Caco-2 (cell line): Measurements from ENCODE around the gene XPR1. TPM values are rescaled to one million over a fixed set of nuclear protein-coding genes. Genes with fewer than 3 reads are reported as not detected.

Experiments
- BruUV-seq: library from RNA; stranded (reverse); fragments of 400-500 nt; replicated peaks from 2 replicates; lab custom pipeline; 2021; lab: Mats Ljungman, UMichigan
- CTCF ChIA-PET: fragments of 300-600 bp; sonication (Branson Sonifier 250); formaldehyde crosslinking; loops from one replicate; lab custom pipeline; 2022; ENCODE audit warnings: antibody characterized with exemption; lab: Charles Lee
- POLR2A ChIA-PET: fragments of 300-600 bp; sonication (Branson Sonifier 250); formaldehyde crosslinking; loops from one replicate; lab custom pipeline; 2022; ENCODE audit warnings: antibody characterized with exemption; lab: Charles Lee
- DNase-seq, 2 experiments: peaks; one replicate each; pipeline versions ENCODE4 v3.0.0 to v3.0.0-alpha.2; 2020 to 2022
- H3K27me3 ChIP-seq: replicated peaks from 2 replicates; pipeline ENCODE4 v1.6.0; 2011; ENCODE audit warnings: low read length; ENCODE audit not compliant: control insufficient read depth, insufficient read depth
- H3K36me3 ChIP-seq: 2 replicates; pipeline ENCODE4 v1.5.1; 2011; ENCODE audit warnings: low read length; ENCODE audit not compliant: control insufficient read depth, insufficient read depth
- H3K4me1 ChIP-seq: fragments of 250-450 bp; sonication (Bioruptor Pico); 2 replicates; pipeline ENCODE4 v1.5.1; 2020; ENCODE audit warnings: mild to moderate bottlenecking
- H3K4me3 ChIP-seq: 2 replicates; pipeline ENCODE4 v1.5.1; 2011; ENCODE audit warnings: low read depth, mild to moderate bottlenecking, control low read depth, low read length
- H3K9me3 ChIP-seq: fragments of 250-450 bp; sonication (Bioruptor Pico); 2 replicates; pipeline ENCODE4 v1.5.1; 2020; ENCODE audit warnings: mild to moderate bottlenecking, moderate library complexity
- H3K27ac Mint-ChIP-seq: one replicate; pipeline ENCODE4 v1.8.0; 2022; ENCODE audit warnings: mixed read lengths; ENCODE audit not compliant: unreplicated experiment
- H3K27me3 Mint-ChIP-seq: one replicate; pipeline ENCODE4 v1.8.0; 2022; ENCODE audit warnings: mixed read lengths; ENCODE audit not compliant: insufficient read depth, unreplicated experiment
- H3K36me3 Mint-ChIP-seq: one replicate; pipeline ENCODE4 v1.8.0; 2022; ENCODE audit warnings: mild to moderate bottlenecking, mixed read lengths; ENCODE audit not compliant: insufficient read depth, unreplicated experiment
- H3K4me1 Mint-ChIP-seq: one replicate; pipeline ENCODE4 v1.8.0; 2022; ENCODE audit warnings: low read depth, mixed read lengths; ENCODE audit not compliant: unreplicated experiment
- H3K4me3 Mint-ChIP-seq: one replicate; pipeline ENCODE4 v1.8.0; 2022; ENCODE audit warnings: mild to moderate bottlenecking, moderate library complexity, mixed read lengths; ENCODE audit not compliant: unreplicated experiment
- H3K9me3 Mint-ChIP-seq: one replicate; pipeline ENCODE4 v1.8.0; 2022; ENCODE audit warnings: mixed read lengths; ENCODE audit not compliant: unreplicated experiment
- intact Hi-C: fragments of 100-400 bp; cut with micrococcal nuclease; formaldehyde crosslinking; loops from one replicate; pipeline ENCODE4 v1.10.0; 2022; ENCODE audit not compliant: unreplicated experiment
- total RNA-seq: library from RNA; stranded (reverse); gene quantifications from 2 replicates; pipeline ENCODE4 v1.2.3, GENCODE V29; 2022
- TF ChIP-seq, protein P1 (sequence below), 2 experiments: fragments of 200-600 bp in 1 of 2; IDR thresholded peaks; 1 replicate in 1 of 2; 2 replicates in 1 of 2; pipeline versions ENCODE4 v1.5.1 to v1.8.0; 2011 to 2022; ENCODE audit warnings: antibody characterized with exemption in 1 of 2, control low read depth in 1 of 2, inconsistent platforms in 1 of 2, low read depth in 1 of 2, low read length in 1 of 2, mild to moderate bottlenecking in 1 of 2, moderate library complexity in 1 of 2; ENCODE audit not compliant: insufficient read depth in 1 of 2, severe bottlenecking in 1 of 2, unreplicated experiment in 1 of 2

XPR1 gene
- total RNA-seq, 1 experiment from 2014 or later, result 34.4 TPM

GRCh38 chr1:180842491-180843275 lies 210.9 kb downstream of the XPR1 start:
- Histone ChIP-seq H3K4me3 (no peak overlapping the region), H3K9me3 (peaks cover 7% of the 10 kb centered on the region; the same call in 1 of the 2 replicates), H3K4me1 (peaks cover 2% of the 10 kb centered on the region; the same call in 1 of the 2 replicates), H3K36me3 (no peaks in the 10 kb centered on the region), H3K27me3 (no peaks in the 10 kb centered on the region)
- TF ChIP-seq, protein P1, sequence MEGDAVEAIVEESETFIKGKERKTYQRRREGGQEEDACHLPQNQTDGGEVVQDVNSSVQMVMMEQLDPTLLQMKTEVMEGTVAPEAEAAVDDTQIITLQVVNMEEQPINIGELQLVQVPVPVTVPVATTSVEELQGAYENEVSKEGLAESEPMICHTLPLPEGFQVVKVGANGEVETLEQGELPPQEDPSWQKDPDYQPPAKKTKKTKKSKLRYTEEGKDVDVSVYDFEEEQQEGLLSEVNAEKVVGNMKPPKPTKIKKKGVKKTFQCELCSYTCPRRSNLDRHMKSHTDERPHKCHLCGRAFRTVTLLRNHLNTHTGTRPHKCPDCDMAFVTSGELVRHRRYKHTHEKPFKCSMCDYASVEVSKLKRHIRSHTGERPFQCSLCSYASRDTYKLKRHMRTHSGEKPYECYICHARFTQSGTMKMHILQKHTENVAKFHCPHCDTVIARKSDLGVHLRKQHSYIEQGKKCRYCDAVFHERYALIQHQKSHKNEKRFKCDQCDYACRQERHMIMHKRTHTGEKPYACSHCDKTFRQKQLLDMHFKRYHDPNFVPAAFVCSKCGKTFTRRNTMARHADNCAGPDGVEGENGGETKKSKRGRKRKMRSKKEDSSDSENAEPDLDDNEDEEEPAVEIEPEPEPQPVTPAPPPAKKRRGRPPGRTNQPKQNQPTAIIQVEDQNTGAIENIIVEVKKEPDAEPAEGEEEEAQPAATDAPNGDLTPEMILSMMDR (IDR thresholded peaks at IDR 0.05; ENCODE audit: insufficient read depth in 1 of 2, low read depth in 1 of 2, low read length in 1 of 2, severe bottlenecking in 1 of 2, unreplicated experiment in 1 of 2), result no peak
- Mint-ChIP-seq H3K9me3 (peaks cover 9% of the 10 kb centered on the region), H3K27ac (no peak overlapping the region), H3K4me3 (no peak overlapping the region), H3K36me3 (peaks cover 8% of the 10 kb centered on the region), H3K4me1 (no peaks in the 10 kb centered on the region), H3K27me3 (no peaks in the 10 kb centered on the region)
- CTCF ChIA-PET, result no interaction called here
- no TSS peak for BruUV-seq
- POLR2A ChIA-PET, result no interaction called here
- intact Hi-C loops, result no loop called here
- no peak for DNase-seq

DNA sequence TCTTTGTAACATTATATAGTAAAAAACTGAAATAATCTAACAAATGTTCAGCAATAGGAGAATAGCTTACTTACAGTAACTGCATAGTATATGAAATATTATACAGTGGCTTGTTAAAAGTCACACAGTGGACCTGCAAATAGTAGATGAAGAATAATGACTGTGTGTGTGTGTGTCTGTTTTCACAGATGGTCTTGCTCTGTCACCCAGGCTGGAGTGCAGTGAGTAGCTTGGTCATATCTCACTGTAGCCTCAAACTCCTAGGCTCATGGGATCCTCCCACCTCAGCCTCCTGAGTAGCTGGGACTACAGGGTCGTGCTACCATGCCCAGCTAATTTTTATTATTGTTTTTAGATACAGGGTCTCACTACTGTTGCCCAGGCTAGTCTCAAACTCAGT lies 213.5 kb downstream of the XPR1 start:
- Mint-ChIP-seq H3K36me3 (no peaks in the 10 kb centered on the region), H3K9me3 (no peaks in the 10 kb centered on the region), H3K4me1 (peaks cover 8% of the 10 kb centered on the region), H3K27me3 (no peaks in the 10 kb centered on the region), H3K4me3 (no peak overlapping the region), H3K27ac (no peak overlapping the region)
- Histone ChIP-seq H3K27me3 (no peaks in the 10 kb centered on the region), H3K36me3 (no peaks in the 10 kb centered on the region), H3K4me3 (no peak overlapping the region), H3K4me1 (peaks cover 20% of the 10 kb centered on the region), H3K9me3 (no peaks in the 10 kb centered on the region)
- intact Hi-C loops, result no loop called here
- no peak for DNase-seq
- BruUV-seq, result no TSS peak
- POLR2A ChIA-PET, result no interaction called here
- CTCF ChIA-PET, result no interaction called here
- TF ChIP-seq, protein P1 (IDR thresholded peaks at IDR 0.05; ENCODE audit: insufficient read depth in 1 of 2, low read depth in 1 of 2, low read length in 1 of 2, severe bottlenecking in 1 of 2, unreplicated experiment in 1 of 2), result no peak

GRCh38 chr1:180848191-180848590 lies 216.4 kb downstream of the XPR1 start:
- TF ChIP-seq, protein P1 (IDR thresholded peaks at IDR 0.05; ENCODE audit: insufficient read depth in 1 of 2, low read depth in 1 of 2, low read length in 1 of 2, severe bottlenecking in 1 of 2, unreplicated experiment in 1 of 2), result no peak
- Histone ChIP-seq H3K36me3 (no peaks in the 10 kb centered on the region), H3K27me3 (no peaks in the 10 kb centered on the region), H3K4me1 (peaks cover 20% of the 10 kb centered on the region), H3K9me3 (no peaks in the 10 kb centered on the region), H3K4me3 (no peak overlapping the region)
- intact Hi-C loops, result no loop called here
- DNase-seq, result no peak
- BruUV-seq, result no TSS peak
- peaks cover 8% of the 10 kb centered on the region for H3K4me1 Mint-ChIP-seq
- no peak overlapping the region for H3K4me3 Mint-ChIP-seq
- no peak overlapping the region for H3K27ac Mint-ChIP-seq
- CTCF ChIA-PET, result no interaction called here
- POLR2A ChIA-PET, result no interaction called here
- no peaks in the 10 kb centered on the region for H3K27me3 Mint-ChIP-seq
- no peaks in the 10 kb centered on the region for H3K9me3 Mint-ChIP-seq
- H3K36me3 Mint-ChIP-seq, result no peaks in the 10 kb centered on the region
